HepG2 (cell line): Measurements from ENCODE around the gene ARFGAP1. TPM values are rescaled to one million over a fixed set of nuclear protein-coding genes. Genes with fewer than 3 reads are reported as not detected.

Source experiments
- IRF2 ChIP-seq: IDR thresholded peaks from 2 replicates; pipeline ENCODE4 v1.6.1; 2018; ENCODE audit warnings: missing genetic modification reagents, missing compliant biosample characterization
- KDM2A ChIP-seq: sonication (generic); formaldehyde crosslinking; IDR thresholded peaks from 2 replicates; pipeline ENCODE4 v1.4.0; 2020; ENCODE audit warnings: low read depth, missing genetic modification reagents, borderline replicate concordance
- KDM3A ChIP-seq: IDR thresholded peaks from 2 replicates; pipeline ENCODE4 v1.6.1; 2018; ENCODE audit warnings: low read depth, missing compliant biosample characterization
- KDM6A ChIP-seq: IDR thresholded peaks from 2 replicates; pipeline ENCODE4 v1.6.1; 2016; ENCODE audit warnings: low read depth
- MAF1 ChIP-seq: sonication (generic); formaldehyde crosslinking; IDR thresholded peaks from 2 replicates; pipeline ENCODE4 v1.5.0; 2020; ENCODE audit warnings: missing genetic modification reagents, borderline replicate concordance
- NFYB ChIP-seq: sonication (generic); formaldehyde crosslinking; IDR thresholded peaks from 2 replicates; pipeline ENCODE4 v1.4.0; 2020; ENCODE audit warnings: missing genetic modification reagents
- PITX1 ChIP-seq: sonication (generic); formaldehyde crosslinking; IDR thresholded peaks from 2 replicates; pipeline ENCODE4 v1.5.1; 2020; ENCODE audit warnings: mild to moderate bottlenecking, missing genetic modification reagents
- STAG1 ChIP-seq: sonication (generic); formaldehyde crosslinking; IDR thresholded peaks from 2 replicates; pipeline ENCODE4 v1.4.0; 2020; ENCODE audit warnings: missing genetic modification reagents
- TSC22D2 ChIP-seq: sonication (generic); formaldehyde crosslinking; IDR thresholded peaks from 2 replicates; pipeline ENCODE4 v1.5.1; 2020; ENCODE audit warnings: missing genetic modification reagents, mild to moderate bottlenecking, borderline replicate concordance
- XRCC5 ChIP-seq: fragments of 200-400 bp; formaldehyde crosslinking; optimal IDR thresholded peaks from 2 replicates; pipeline ENCODE3; 2017; ENCODE audit warnings: mild to moderate bottlenecking, low read length
- ZNF264 ChIP-seq: sonication (generic); formaldehyde crosslinking; IDR thresholded peaks from 2 replicates; pipeline ENCODE4 v1.4.0; 2020; ENCODE audit warnings: missing genetic modification reagents
- ZNF331 ChIP-seq: sonication (generic); formaldehyde crosslinking; IDR thresholded peaks from 2 replicates; pipeline ENCODE4 v1.4.0; 2020; ENCODE audit warnings: missing genetic modification reagents
- ZNF570 ChIP-seq: sonication (generic); formaldehyde crosslinking; IDR thresholded peaks from 2 replicates; pipeline ENCODE4 v1.4.0; 2020; ENCODE audit warnings: mild to moderate bottlenecking, missing genetic modification reagents, borderline replicate concordance
- ZNF674 ChIP-seq: sonication (generic); formaldehyde crosslinking; IDR thresholded peaks from 2 replicates; pipeline ENCODE4 v1.5.0; 2020; ENCODE audit warnings: low read depth, mild to moderate bottlenecking, missing genetic modification reagents
- ZSCAN9 ChIP-seq: IDR thresholded peaks from 2 replicates; pipeline ENCODE4 v1.6.1; 2016; ENCODE audit warnings: borderline replicate concordance
- polyA plus RNA-seq, 8 experiments: library from polyadenylated mRNA; depleted of rRNA in 3 of 8; stranded (reverse) in 7 of 8; unstranded in 1 of 8; fragments of >200 nt; fragmentation: Illumina TruSeq in 4 of 8; extraction: Trizol in 4 of 8; gene quantifications; 2 replicates each; pipeline versions ENCODE4 v1.2.1 to v1.2.3, GENCODE V29; 2011 to 2016; ENCODE audit warnings: low read depth in 4 of 8, missing spikeins in 1 of 8, mixed read lengths in 1 of 8; ENCODE audit not compliant: insufficient read depth in 1 of 8
- total RNA-seq, 5 experiments: library from RNA; depleted of rRNA; stranded (reverse); fragments of >200 nt; fragmentation: Illumina TruSeq; extraction: Trizol; gene quantifications; 2 replicates each; pipeline ENCODE4 v1.2.3, GENCODE V29; 2016; ENCODE audit warnings: low read depth in 1 of 5
- TF ChIP-seq, protein P1 (sequence below): sonication (generic); formaldehyde crosslinking; IDR thresholded peaks from 2 replicates; pipeline ENCODE4 v1.4.0; 2020; ENCODE audit warnings: missing genetic modification reagents
- TF ChIP-seq, protein P2 (sequence below): sonication (generic); formaldehyde crosslinking; IDR thresholded peaks from 2 replicates; pipeline ENCODE4 v1.5.1; 2020; ENCODE audit warnings: mild to moderate bottlenecking, missing genetic modification reagents, moderate library complexity
- TF ChIP-seq, protein P3 (sequence below): sonication (generic); formaldehyde crosslinking; conservative IDR thresholded peaks from 2 replicates; pipeline ENCODE4 v1.4.0; 2020; ENCODE audit warnings: missing genetic modification reagents
- TF ChIP-seq, protein P4 (sequence below): sonication (generic); formaldehyde crosslinking; IDR thresholded peaks from 2 replicates; pipeline ENCODE4 v1.5.0; 2020; ENCODE audit warnings: missing genetic modification reagents

Gene ARFGAP1
- total and polyA plus RNA-seq, 2 of the 13 experiments (the other 11 are each of a cell fraction or from before 2014, with no cell fraction given), result 132 TPM

DNA sequence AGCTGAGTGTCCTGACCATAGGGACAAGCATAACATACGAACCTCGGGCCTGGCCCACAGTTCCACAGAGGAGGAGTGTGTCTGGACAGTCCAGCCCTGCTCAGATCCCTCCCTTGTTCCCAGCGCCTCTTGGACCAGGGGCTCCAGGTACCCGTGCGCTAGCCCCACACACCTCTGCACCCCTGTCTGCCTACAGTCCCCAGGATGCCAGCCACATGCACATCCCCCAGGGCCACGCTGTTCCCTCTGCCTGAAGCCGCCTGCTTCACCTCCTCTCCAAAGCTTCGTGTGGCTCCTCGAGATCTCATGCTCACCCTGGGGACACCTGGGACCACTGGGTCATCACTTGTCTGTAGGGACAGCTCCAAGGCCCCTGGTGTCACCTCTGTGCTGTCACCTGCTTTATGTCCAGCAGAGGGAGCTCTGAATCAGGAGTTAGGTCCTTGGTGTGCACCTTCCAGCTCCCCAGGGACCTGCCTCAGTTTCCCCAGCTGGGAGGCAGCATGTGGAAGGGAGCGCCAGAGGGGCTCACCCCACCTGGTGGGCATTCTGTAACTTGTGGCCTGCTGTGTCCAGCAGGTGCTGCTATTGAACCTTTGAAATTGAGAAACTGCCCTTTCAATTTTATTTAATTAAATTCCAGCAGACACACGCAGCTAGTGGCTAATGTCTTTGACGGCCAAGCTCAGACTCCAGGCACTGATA, 49.3 kb upstream of the ARFGAP1 start (continued):
- TF ChIP-seq ZNF331 (CRISPR knock-in tag) (no peak), TSC22D2 (CRISPR knock-in tag) (0 out of 2 replicates have a peak, but pooled peaks have one; percentile 32), NFYB (CRISPR knock-in tag) (peak; percentile 26; the same call in 1 of the 2 replicates), KDM2A (CRISPR knock-in tag) (peak; percentile 28; the same call in 1 of the 2 replicates), PITX1 (CRISPR knock-in tag) (no peak), ZNF264 (CRISPR knock-in tag) (no peak), ZNF570 (CRISPR knock-in tag) (no peak), XRCC5 (peak; percentile 82), ZNF674 (CRISPR knock-in tag) (0 out of 2 replicates have a peak, but pooled peaks have one; percentile 61), MAF1 (CRISPR knock-in tag) (no peak), STAG1 (CRISPR knock-in tag) (peak; percentile 84), IRF2 (CRISPR knock-in tag) (0 out of 2 replicates have a peak, but pooled peaks have one; percentile 15), KDM6A (no peak), KDM3A (0 out of 2 replicates have a peak, but pooled peaks have one; percentile 42), ZSCAN9 (CRISPR knock-in tag) (no peak)
- TF ChIP-seq, protein P1, sequence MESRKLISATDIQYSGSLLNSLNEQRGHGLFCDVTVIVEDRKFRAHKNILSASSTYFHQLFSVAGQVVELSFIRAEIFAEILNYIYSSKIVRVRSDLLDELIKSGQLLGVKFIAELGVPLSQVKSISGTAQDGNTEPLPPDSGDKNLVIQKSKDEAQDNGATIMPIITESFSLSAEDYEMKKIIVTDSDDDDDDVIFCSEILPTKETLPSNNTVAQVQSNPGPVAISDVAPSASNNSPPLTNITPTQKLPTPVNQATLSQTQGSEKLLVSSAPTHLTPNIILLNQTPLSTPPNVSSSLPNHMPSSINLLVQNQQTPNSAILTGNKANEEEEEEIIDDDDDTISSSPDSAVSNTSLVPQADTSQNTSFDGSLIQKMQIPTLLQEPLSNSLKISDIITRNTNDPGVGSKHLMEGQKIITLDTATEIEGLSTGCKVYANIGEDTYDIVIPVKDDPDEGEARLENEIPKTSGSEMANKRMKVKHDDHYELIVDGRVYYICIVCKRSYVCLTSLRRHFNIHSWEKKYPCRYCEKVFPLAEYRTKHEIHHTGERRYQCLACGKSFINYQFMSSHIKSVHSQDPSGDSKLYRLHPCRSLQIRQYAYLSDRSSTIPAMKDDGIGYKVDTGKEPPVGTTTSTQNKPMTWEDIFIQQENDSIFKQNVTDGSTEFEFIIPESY (CRISPR knock-in tag), result 0 out of 2 replicates have a peak, but pooled peaks have one; percentile 6
- TF ChIP-seq, protein P2, sequence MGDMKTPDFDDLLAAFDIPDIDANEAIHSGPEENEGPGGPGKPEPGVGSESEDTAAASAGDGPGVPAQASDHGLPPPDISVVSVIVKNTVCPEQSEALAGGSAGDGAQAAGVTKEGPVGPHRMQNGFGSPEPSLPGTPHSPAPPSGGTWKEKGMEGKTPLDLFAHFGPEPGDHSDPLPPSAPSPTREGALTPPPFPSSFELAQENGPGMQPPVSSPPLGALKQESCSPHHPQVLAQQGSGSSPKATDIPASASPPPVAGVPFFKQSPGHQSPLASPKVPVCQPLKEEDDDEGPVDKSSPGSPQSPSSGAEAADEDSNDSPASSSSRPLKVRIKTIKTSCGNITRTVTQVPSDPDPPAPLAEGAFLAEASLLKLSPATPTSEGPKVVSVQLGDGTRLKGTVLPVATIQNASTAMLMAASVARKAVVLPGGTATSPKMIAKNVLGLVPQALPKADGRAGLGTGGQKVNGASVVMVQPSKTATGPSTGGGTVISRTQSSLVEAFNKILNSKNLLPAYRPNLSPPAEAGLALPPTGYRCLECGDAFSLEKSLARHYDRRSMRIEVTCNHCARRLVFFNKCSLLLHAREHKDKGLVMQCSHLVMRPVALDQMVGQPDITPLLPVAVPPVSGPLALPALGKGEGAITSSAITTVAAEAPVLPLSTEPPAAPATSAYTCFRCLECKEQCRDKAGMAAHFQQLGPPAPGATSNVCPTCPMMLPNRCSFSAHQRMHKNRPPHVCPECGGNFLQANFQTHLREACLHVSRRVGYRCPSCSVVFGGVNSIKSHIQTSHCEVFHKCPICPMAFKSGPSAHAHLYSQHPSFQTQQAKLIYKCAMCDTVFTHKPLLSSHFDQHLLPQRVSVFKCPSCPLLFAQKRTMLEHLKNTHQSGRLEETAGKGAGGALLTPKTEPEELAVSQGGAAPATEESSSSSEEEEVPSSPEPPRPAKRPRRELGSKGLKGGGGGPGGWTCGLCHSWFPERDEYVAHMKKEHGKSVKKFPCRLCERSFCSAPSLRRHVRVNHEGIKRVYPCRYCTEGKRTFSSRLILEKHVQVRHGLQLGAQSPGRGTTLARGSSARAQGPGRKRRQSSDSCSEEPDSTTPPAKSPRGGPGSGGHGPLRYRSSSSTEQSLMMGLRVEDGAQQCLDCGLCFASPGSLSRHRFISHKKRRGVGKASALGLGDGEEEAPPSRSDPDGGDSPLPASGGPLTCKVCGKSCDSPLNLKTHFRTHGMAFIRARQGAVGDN (CRISPR knock-in tag), result no peak; the same call in 1 of the 2 replicates
- TF ChIP-seq, protein P3, sequence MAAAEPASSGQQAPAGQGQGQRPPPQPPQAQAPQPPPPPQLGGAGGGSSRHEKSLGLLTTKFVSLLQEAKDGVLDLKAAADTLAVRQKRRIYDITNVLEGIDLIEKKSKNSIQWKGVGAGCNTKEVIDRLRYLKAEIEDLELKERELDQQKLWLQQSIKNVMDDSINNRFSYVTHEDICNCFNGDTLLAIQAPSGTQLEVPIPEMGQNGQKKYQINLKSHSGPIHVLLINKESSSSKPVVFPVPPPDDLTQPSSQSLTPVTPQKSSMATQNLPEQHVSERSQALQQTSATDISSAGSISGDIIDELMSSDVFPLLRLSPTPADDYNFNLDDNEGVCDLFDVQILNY, result no peak
- TF ChIP-seq, protein P4, sequence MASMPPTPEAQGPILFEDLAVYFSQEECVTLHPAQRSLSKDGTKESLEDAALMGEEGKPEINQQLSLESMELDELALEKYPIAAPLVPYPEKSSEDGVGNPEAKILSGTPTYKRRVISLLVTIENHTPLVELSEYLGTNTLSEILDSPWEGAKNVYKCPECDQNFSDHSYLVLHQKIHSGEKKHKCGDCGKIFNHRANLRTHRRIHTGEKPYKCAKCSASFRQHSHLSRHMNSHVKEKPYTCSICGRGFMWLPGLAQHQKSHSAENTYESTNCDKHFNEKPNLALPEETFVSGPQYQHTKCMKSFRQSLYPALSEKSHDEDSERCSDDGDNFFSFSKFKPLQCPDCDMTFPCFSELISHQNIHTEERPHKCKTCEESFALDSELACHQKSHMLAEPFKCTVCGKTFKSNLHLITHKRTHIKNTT (CRISPR knock-in tag), result no peak
